Right cardiac atrium (tissue), 5 donors: Measurements from ENCODE around the gene REL. TPM values are rescaled to one million over a fixed set of nuclear protein-coding genes. Genes with fewer than 3 reads are reported as not detected.

ENCODE experiments used
- ATAC-seq, 2 donors: fragments of 200-7000 bp; cut with Tn5 transposase; one replicate each; pipeline versions ENCODE4 v1.8.0 to v1.9.1; 2020; ENCODE audit warnings: moderate library complexity in 2 of 2, mild to moderate bottlenecking in 1 of 2
- DNase-seq, 3 donors: peaks; one replicate each; pipeline ENCODE4 v3.0.0-alpha.2; 2020
- H3K27ac ChIP-seq: one replicate; pipeline ENCODE4 v1.5.1; 2013; ENCODE audit warnings: mild to moderate bottlenecking, low read length, control low read depth, moderate library complexity
- H3K27me3 ChIP-seq: one replicate; pipeline ENCODE4 v1.6.1; 2013; ENCODE audit not compliant: control insufficient read depth, insufficient read depth
- H3K4me1 ChIP-seq: one replicate; pipeline ENCODE4 v1.6.1; 2013; ENCODE audit warnings: low read length; ENCODE audit not compliant: control insufficient read depth, insufficient read depth
- H3K4me3 ChIP-seq: one replicate; pipeline ENCODE4 v1.5.1; 2013; ENCODE audit warnings: low read length, control low read depth
- H3K9me3 ChIP-seq: one replicate; pipeline ENCODE4 v1.6.1; 2013; ENCODE audit warnings: low read length; ENCODE audit not compliant: control insufficient read depth
- WGBS: extraction: QIAGEN DNeasy Blood & Tissue Kit; methylation state at CpG from one replicate; pipeline ENCODE4 v1.1.7; 2013; 5-methylcytosine and 5-hydroxymethylcytosine counted together
- intact Hi-C, 4 donors: fragments of 100-400 bp; cut with DNase I; formaldehyde crosslinking; loops; one replicate each; pipeline versions ENCODE4 v1.11.0 to v1.14.0; 2022 to 2023
- polyA plus RNA-seq: library from polyadenylated mRNA; stranded (reverse); fragments of 200-250 nt; gene quantifications from one replicate; pipeline ENCODE4 v1.2.3, GENCODE V29; 2013
- total RNA-seq, 4 donors: library from RNA; stranded (reverse); fragmentation: NEBNext Ultra II Directional; extraction: Animal tissue kit (Norgen Biotek cat#: 25700); gene quantifications; one replicate each; pipeline ENCODE4 v1.2.1, GENCODE V29; 2021
- donor health status: healthy with polysubstance abuse.
- donor health status: DM: no; HTN: yes; CAD: no.
- donor health status: DM: no; HTN: no; CAD: no.
- donor health status: DM: no; HTN: yes; CAD: no; lungs with severe emphysema.
- donor health status: DM: yes; HTN: yes; CAD: no.

REL gene
- total and polyA plus RNA-seq, 5 donors, result 1.8 to 8.0 (median 6.1) TPM

DNA sequence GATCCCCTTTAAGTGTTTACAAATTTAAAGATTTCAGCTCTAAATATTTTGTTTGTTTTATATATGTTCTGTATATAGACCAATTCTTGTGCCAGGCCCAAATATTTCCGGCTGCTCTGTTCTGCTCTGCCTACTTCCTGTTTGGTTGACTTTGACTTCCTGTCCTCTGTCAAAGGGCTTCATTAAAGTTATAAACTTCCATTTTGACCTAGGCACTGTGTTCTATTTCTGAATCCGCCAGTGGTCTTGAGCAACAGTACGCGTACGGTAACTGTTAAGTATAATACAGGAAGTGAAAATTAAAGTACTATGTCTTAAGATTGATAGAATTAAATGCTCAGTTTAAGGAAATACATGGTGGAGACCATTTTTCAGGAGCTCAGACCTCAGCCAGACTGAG is 13.5 kb upstream of the REL start:
- intact Hi-C loops, result no loop called here
- H3K4me3 ChIP-seq, result no peak overlapping the region
- ATAC-seq (peak; percentile 58 to 63), DNase-seq (peak in 1 of 3 donors; percentile 23)
- WGBS, result 47% methylated on average over 5 of the region's 5 CpGs
- H3K27me3 ChIP-seq, result no peaks in the 10 kb centered on the region
- H3K9me3 ChIP-seq, result no peaks in the 10 kb centered on the region
- H3K4me1 ChIP-seq, result no peaks in the 10 kb centered on the region
- H3K27ac ChIP-seq, result no peak overlapping the region

DNA sequence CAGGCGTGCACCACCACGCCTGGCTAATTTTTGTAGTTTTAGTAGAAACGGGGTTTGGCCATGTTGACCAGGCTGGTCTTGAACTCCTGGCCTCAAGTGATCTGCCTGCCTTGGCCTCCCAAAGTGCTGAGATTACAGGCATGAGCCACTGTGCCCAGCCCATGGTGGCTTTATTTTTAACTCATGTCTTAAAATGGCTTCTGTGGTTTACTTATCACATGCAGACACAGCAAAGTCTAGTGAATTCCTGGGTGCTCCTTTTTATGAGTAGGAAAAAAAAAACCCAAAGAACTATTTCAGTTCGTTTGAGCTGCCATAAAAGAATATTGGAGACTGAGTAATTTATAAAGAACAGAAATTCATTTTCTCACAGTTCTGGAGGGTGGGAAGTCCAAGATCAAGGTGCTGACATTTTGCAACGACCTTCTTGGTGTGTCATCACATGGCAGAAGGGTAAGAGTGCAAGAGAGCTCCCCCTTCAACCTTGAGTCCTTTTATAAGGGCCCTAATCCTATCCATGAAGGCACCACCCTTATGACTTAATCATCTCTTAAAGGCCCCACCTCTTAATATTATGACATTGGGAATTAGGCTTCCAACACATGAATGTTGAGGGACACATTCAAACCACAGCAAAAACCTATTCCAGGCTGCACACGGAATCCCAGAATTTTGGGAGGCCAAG is 12.6 kb upstream of the REL start:
- Histone ChIP-seq H3K27ac (no peak overlapping the region), H3K9me3 (no peaks in the 10 kb centered on the region), H3K4me3 (no peak overlapping the region), H3K27me3 (no peaks in the 10 kb centered on the region), H3K4me1 (no peaks in the 10 kb centered on the region)
- 85% methylated on average over 6 of the region's 6 CpGs for WGBS
- no peak for ATAC-seq
- no peak for DNase-seq
- intact Hi-C loops, result no loop called here

DNA sequence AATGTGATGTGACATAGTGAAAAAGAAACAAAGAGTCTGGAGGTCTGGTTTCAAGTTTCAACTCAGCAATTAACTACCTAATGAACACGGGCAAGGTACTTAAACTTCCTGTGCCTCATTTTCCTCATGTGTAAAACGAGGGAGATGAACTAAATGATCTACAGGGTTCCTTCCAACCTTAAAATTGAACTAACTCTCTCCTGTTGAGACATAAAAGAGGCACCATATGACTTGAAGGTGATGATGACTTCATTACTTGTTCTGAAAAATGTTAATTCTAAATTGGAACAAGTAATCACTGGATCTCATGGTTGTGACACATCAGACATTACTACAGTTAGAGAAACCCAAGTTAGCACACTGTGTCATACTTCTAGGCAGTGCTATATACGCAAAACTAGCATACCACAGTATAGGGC is 8.9 kb upstream of the REL start:
- intact Hi-C loops, result no loop called here
- no peaks in the 10 kb centered on the region for H3K9me3 ChIP-seq
- DNase-seq (no peak), ATAC-seq (no peak)
- H3K27ac ChIP-seq, result no peak overlapping the region
- no peaks in the 10 kb centered on the region for H3K27me3 ChIP-seq
- H3K4me3 ChIP-seq, result no peak overlapping the region
- 74% methylated on average over 3 of the region's 3 CpGs for WGBS
- H3K4me1 ChIP-seq, result no peaks in the 10 kb centered on the region

DNA sequence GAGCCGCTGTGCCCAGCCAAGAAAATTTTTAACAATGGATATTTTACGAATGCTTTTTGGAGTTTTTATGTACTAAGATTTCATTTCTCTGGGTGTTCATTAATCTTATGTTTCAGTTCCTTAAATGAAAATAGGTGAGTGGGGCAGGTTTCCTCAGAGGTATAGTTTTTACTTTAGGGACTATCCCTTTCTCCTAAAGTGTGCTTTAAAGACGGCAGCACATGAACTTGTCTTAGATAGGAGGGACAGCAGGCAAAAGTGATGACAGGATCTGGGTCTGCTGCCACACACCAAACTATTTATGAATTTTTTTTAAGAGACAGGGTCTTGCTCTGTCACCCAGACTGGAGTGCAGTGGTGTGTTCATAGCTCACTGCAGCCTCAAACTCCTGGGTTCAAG is 8.0 kb upstream of the REL start:
- no peaks in the 10 kb centered on the region for H3K27me3 ChIP-seq
- intact Hi-C loops, result no loop called here
- H3K9me3 ChIP-seq, result no peaks in the 10 kb centered on the region
- no peak overlapping the region for H3K4me3 ChIP-seq
- H3K4me1 ChIP-seq, result no peaks in the 10 kb centered on the region
- WGBS, result 70% methylated on average over 3 of the region's 3 CpGs
- H3K27ac ChIP-seq, result no peak overlapping the region
- no peak for ATAC-seq
- DNase-seq, result no peak

DNA sequence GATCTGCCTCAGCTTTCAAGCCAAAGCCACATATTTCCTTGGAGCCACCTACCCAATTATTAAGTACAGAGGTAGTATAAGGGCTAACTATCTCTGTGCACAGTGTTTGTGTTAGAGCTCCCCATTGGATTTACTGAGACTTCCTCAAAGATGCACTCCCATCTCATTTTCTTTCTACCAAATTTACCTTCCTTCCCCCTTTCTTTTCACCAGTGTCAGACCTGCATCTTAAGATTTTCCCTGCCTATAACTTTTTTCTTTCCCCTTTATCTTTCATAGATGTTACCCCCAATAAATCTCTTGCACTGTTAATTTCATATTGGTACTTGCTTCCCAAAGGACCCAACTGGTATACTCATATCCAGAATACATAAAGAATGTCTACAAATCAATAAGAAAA is 5.9 kb upstream of the REL start:
- Histone ChIP-seq H3K27ac (no peak overlapping the region), H3K27me3 (no peaks in the 10 kb centered on the region), H3K4me3 (no peak overlapping the region), H3K4me1 (no peaks in the 10 kb centered on the region), H3K9me3 (no peaks in the 10 kb centered on the region)
- ATAC-seq (no peak), DNase-seq (no peak)
- intact Hi-C loops, result no loop called here

DNA sequence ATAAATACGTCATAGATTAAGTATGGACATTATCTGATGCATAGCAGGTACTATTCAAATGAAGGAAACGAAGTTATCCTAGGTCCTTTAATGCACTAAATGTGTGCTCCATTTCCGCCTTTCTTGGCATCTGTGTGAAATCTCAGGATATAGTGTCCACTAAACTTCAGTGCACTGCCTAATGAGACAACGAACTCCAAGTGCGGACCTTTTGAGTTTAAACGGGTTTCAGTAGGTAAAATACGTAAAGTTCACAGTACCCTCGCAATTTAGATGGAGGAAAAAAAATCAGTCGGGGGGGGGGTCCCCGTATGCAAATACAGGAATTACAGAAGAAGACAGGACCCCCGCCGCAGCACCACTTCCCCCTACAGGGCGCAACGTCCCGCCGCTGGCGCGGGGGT is 729 bp upstream of the REL start:
- ATAC-seq (peak; percentile 1 to 8), DNase-seq (no peak)
- H3K27me3 ChIP-seq, result no peaks in the 10 kb centered on the region
- under 1% methylated on average over 18 of the region's 18 CpGs for WGBS
- H3K27ac ChIP-seq, result peak overlapping the region; percentile 95
- no peaks in the 10 kb centered on the region for H3K9me3 ChIP-seq
- H3K4me1 ChIP-seq, result no peaks in the 10 kb centered on the region
- H3K4me3 ChIP-seq, result peak overlapping the region; percentile 71
- intact Hi-C loops, result no loop called here

DNA sequence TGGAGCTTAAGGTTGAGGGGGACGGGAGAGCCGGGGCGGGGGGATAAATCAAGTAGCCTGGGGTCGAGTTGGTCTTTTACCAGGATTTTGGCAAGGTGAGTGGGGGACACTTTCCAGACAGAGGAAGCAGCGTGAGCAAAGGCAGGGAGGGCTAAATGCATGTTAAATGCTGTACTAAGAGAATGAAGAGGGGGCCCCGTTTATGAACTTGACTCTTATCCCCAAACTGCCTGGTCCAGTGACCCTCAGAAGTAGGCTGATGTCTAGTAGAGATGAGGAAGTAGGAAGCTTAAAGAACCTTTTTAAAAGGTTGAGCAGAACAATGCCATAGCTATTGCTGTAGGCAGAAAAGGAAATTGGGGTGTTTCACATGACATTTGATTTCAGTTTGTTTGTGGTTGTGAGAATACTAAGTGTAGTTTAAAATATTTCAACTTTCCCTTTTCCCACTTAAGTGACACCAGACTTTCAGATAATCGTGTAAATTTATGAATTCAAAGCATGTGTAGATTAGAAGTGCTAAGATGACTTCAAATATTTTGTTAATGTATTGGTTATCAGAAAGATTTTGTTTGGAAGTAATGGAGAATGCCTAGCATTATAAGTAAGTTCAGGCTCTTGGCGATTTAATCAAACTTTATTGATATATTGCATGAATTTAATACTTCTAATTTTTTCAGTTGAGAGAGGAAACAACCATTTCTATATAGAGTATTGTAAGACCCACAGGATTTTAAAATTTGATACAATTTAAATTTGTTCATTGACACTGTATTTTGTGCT is 1.8 kb downstream of the REL start:
- Histone ChIP-seq H3K4me1 (no peaks in the 10 kb centered on the region), H3K27me3 (no peaks in the 10 kb centered on the region), H3K27ac (no peak overlapping the region), H3K4me3 (peak overlapping the region; percentile 71), H3K9me3 (no peaks in the 10 kb centered on the region)
- peak in 1 of 3 donors; percentile 15 for DNase-seq
- no peak for ATAC-seq
- intact Hi-C loops, result no loop called here
- WGBS, result 18% methylated on average over 8 of the region's 8 CpGs

DNA sequence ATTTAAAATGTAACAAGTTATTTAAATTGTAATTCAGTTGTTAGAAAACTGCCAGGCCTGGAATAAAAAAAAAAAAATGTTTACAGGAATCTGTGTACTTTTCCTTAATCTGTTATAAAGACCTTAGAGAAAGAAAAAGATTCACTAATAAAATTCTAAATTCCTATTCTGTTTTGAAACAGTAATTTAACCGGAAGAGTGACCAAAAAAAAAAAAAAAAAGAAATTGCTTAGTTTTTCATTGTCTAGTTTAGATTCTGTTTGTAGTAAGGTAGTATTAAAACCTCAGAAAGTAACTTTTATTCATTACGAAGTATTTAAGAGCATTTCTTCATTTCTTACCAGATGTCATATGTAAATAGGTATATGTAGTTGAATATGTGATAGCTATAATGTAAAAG is 2.5 kb downstream of the REL start:
- ATAC-seq (no peak), DNase-seq (no peak)
- no peaks in the 10 kb centered on the region for H3K9me3 ChIP-seq
- 61% methylated on average over 2 of the region's 2 CpGs for WGBS
- H3K27ac ChIP-seq, result no peak overlapping the region
- H3K27me3 ChIP-seq, result no peaks in the 10 kb centered on the region
- intact Hi-C loops, result no loop called here
- no peaks in the 10 kb centered on the region for H3K4me1 ChIP-seq
- H3K4me3 ChIP-seq, result no peak overlapping the region

DNA sequence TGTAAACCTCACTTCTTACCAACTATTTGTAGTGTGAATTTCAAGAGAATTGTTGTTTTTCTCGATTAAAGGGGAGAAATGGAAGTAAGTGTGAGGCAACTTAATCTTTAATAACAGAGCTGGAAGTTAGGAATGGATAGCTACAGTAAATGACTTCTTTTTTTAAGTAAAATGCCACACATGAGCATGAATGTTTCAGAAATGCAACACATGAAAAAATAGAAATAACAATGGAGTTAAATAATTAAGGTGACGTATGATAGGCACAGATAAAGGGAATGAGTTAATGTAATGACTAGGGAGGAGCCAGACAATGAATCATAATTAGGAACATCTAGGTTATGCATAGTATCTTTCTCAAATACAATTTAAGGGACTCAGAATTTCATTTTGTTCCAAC is 3.4 kb downstream of the REL start:
- Histone ChIP-seq H3K4me3 (peak overlapping the region; percentile 26), H3K4me1 (no peaks in the 10 kb centered on the region), H3K27ac (no peak overlapping the region), H3K9me3 (no peaks in the 10 kb centered on the region), H3K27me3 (no peaks in the 10 kb centered on the region)
- WGBS, result 52% methylated on average over 2 of the region's 2 CpGs
- intact Hi-C loops, result no loop called here
- no peak for ATAC-seq
- DNase-seq, result no peak

DNA sequence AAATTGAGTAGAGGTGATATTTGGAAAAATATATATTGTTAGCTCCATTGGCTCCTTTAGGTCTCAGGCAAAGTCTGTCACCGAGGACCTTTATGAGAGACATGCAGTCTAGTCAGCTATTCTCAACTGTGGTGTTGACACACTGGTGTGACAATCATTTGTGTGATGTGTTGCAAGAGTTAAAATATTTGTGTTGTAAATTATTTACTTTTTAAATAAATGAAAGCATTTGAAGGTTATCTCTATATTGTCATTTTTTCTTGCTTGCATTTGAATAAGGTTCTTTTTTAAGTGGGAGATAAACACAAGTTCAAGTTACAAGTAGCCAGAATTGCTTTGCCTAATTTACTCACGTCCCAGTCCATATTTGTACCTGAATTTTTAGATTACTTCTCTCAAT is 4.3 kb downstream of the REL start:
- H3K27ac ChIP-seq, result no peak overlapping the region
- intact Hi-C loops, result no loop called here

DNA sequence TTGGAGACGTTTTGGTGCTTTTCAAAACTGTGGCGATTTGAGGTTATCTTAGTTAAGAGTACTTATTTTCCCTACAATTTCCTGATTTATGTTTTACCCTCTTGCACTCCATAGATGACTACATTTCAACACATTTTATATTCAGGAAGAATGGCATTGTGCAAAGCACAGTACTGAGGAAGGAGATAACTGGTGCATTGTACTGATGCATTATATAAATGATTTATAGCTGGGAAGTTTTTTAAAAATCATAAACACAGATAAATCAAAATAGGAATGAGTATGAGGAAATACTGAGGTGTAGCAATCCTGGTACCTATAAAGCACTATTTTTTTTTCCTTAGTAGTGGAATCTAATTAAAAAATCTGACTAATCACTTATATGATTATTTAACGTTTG is 5.6 kb downstream of the REL start:
- Histone ChIP-seq H3K4me1 (no peaks in the 10 kb centered on the region), H3K27ac (no peak overlapping the region), H3K9me3 (no peaks in the 10 kb centered on the region), H3K4me3 (no peak overlapping the region), H3K27me3 (no peaks in the 10 kb centered on the region)
- DNase-seq (no peak), ATAC-seq (no peak)
- WGBS, result 56% methylated on average over 3 of the region's 3 CpGs
- intact Hi-C loops, result no loop called here

More for the DNA sequence above, 4.3 kb downstream of the REL start:
- Histone ChIP-seq H3K4me3 (no peak overlapping the region), H3K9me3 (no peaks in the 10 kb centered on the region), H3K27me3 (no peaks in the 10 kb centered on the region), H3K4me1 (no peaks in the 10 kb centered on the region)
- ATAC-seq, result no peak
- no peak for DNase-seq
- WGBS, result 59% methylated on average over 2 of the region's 2 CpGs
